Stimulated activated CD4-positive, alpha-beta T cell treated with anti-CD3 and anti-CD28 coated beads, Interleukin-2, amount 100 ng/mL, for 4 hours (primary cell): ENCODE measurements around the gene LNP1.
"Not testable (repeated sequence)": the region's sequence is repeated elsewhere in the genome, so short reads cannot be mapped to it uniquely, and the experiment has no call there.

Source experiments
- DNase-seq: peaks from one replicate; pipeline ENCODE4 v3.0.0-alpha.2; 2020; ENCODE audit warnings: low read depth

The LNP1 gene, protein sequence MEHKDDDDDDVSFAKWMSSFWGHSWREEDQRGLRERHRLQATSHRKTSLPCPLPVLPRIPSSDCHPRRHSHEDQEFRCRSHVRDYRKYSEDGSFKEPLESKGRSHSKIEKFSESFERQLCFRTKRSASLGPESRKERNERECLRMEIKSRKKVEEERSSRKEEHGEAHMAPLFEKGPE

DNA sequence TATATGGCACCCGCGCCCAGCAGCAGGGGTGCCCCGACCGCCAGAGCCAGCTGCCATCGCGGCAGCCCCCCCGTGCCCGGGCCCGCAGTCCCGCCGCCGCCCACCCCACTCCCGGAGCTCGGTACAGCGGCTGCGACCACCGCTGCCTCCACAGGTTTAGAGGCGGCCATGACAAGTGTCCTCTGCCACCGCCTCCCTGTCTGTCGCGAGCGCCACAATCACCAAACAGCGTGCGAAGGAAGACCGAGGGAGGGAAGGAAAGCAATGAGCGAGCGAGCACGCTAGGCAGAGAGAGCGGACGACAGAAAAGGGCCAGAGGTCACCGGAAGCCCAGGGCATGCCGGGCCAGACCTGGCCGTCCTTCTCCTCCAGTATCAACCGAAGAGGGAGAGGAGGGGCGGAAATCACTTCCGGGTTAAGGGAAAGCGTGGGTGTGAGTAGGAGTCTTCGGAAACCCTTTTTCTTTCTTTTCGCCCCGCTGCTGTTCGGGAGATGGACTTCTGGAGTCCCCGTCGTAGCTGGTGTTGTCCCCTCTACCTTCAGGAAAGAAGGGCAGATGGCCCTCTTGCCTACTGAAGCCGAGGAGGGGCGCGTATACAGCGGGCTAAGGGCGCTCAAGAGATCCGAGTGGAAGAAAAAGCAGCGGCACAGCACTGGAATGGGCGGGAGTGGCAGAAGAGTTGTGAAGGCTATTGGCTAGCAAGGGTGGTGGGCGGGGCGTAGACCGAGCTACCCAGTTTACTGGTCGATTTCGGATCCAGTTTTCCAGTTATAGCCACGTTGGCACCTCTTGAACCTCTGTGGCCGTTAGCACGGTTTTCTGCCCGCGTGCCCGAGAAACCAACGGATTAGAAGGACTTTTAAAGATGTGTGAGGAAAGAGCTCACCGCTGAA lies at the start of gene LNP1, which contains the start of gene TOMM70:
Gene LNP1, plus strand, starts transcription at position 760 of the 894 bp plus-strand sequence. CDS start 28,191 bp downstream, outside the sequence.
Gene TOMM70, minus strand, starts transcription at position 310 of the 894 bp plus-strand sequence. Its CDS starts 140 bp downstream, at position 170.
- DNase-seq: peak; percentile 90

DNA sequence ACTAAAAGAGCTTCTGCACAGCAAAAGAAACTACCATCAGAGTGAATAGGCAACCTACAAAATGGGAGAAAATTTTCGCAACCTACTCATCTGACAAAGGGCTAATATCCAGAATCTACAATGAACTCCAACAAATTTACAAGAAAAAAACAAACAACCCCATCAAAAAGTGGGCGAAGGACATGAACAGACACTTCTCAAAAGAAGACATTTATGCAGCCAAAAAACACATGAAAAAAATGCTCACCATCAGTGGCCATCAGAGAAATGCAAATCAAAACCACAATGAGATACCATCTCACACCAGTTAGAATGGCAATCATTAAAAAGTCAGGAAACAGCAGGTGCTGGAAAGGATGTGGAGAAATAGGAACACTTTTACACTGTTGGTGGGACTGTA lies 49.6 kb upstream of the LNP1 start:
- not testable (repeated sequence) for DNase-seq

DNA sequence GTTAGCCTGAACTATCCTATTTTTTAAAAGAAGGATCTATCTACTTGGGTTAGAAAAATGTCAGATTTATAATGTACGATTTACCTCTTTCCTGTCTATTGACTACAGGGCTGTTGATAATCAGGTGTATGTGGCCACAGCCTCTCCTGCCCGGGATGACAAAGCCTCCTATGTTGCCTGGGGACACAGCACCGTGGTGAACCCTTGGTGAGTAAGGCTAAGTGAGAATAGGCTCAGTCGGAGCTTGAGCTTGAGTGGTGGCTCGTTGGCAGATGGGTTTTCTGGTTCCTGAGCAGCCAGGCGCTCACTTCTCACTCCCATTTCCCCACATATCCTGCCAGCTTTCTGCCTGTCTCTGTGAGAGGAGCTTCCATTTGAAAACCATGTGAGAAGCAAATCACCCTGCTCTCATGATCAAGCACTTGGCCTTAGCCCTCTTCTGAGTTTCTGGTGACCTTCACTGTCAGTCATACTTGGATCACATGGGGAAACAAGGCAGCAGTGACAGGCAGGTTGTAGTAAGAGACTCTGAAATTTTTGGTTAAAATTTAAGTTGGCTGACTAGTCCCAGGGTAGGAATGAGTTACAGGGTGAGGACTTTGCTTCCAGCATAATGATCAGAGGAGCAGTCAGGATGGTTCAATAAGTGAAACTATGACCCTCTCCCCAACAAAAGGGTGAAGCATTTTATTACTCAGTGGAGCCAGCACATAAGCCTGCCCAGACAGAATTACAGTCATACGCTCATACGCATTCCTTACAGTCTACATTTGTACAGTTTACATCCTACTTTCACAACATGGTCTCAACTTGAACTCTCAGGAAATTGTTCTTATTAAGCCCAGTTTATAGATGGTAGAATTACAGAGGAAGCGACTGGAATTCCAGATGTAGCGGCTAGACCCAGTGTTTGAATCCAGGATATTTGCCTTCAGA lies 48.8 kb upstream of the LNP1 start:
- DNase-seq: no peak

DNA sequence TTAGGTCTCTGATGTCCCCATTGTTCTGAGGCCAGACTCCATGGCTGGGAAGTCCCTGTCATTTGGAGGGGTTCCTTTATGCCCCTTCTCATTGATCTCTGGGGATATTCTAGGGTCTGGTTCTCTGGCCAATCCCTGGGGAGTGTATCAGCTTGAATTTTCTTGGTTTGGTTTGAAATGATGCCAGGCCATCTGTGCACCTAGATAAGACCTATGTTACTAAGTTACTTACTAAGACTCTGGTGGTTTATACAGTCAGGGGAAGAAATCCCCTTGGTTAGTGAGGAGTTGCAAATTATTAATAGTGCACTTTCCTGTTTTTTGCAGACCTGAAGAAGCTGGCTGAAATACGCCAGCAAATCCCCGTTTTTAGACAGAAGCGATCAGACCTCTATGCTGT lies 46.5 kb upstream of the LNP1 start:
- DNase-seq: no peak

DNA sequence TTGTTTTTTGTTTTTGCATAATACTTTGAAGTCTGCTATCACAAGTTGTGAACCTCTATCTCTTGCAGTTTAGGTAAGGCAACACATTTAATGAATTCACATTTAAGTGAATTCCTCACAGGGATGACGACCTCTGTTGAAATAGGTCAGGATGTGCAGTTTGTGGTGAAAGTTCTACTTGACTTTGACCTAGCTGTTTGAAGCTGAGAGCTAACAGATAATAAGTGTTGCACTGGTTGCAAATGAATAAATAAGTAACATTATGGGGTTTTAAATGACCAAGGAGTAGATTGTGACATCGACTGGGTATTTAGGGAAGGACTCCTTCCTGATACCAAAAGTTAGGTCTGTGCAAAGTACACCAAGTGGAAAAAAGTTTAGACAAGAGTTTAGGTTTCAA lies 42.9 kb upstream of the LNP1 start:
- DNase-seq: no peak

DNA sequence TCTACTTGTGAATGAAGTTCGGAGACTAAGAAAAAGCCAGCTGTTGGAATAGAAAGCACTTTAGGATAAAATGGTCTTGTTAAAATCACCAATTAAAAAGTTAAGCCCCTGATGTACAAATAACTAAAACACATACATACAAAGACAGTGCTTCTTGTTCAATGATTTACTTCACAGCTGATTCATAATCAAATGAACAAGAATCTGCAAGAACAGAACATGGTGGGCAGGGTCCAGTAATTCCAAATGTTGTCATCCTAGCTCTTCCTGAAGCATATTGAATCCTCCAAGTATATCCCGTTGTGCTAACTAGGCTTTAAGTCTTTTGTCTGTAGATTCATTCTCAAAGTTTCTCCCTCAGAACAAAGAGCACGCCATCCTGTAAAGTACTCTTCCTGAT lies 42.3 kb upstream of the LNP1 start:
- no peak for DNase-seq

DNA sequence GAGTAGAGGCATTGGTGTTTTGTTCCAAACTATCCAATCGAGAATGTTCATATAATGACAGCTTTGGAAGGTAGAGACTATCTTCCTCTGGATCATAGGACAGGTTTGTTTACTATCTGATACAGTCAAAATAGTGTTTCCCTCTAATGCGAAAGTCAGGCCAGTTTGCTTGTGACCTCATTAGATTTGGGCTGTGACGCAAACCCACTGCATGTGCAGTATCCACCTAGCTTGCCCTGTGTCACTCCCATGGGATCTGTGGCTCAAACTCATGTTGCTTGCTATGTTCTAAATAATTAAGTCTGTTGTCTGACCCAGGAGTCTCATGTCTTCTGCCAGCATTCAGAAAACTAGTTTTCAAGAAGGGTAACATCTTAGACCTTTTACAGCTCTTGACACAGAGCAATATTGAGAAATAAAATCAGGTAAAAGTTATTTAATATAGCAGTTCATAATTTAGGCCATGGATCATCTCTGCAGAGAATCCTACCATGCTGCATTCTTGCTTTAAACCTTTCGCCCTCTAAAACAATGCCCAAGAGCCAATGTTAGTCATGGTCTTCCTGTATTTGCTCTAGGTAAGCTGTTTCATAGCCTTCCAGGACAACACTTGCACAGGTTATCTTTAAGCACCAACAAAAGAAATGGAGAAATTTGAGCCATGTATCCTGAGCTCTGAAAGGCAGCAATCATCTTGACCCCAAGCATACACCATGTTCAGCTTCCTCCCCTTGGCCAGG lies 40.4 kb upstream of the LNP1 start:
- no peak for DNase-seq

DNA sequence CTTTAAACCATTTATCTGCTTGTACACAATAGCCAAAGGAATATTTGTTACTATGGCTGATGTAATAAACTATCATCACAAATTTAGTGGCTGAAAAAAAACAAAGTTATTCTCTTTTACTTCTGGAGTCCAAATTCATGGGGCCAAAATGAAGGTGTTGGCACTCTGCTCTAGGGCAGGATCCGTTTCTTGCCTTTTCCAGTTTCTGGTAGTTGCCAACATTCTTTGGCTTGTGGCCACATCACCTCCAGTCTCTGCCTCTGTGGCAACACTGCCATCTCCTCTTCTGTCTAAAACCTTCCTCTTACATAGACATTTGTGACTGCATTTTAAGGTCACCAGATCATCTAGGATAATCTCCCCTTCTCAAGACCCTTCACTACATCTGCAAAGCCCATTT lies 39.4 kb upstream of the LNP1 start:
- DNase-seq: no peak

DNA sequence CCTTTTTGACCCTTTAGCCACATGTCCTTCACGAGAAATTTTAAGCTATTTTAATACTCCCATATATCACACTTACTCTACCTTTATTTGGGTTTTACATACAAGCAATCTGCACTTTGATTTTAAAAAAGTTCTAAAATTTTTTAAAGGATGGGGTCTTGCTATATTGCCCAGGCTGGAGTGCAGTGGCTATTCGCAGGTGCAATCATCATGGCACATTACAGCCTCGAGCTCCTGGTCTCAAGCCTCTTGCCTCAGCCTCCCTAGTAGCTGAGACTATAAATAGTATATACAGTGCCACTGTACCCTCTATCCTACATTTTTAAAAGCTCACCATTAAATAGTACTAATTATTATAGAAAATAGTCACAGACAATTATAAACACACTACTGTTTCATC lies 36.9 kb upstream of the LNP1 start:
- DNase-seq: no peak

DNA sequence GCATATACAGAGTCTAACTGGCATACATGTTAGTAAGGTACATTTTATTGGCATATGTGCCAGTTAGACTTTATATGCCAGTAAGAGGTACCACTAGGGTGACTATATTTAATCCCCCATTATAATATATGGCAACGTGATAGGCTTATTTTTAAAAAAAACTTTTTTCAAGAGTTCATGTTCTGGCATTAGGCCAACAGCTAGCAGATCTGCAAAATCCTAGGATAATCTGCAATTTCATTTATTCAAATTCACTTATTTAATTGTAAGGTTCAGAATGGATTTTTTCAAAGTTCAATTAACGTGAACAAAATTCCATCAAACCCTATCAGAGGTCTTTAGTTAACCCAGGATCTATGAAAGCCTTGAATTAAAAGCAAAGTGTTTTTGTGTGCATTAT lies 34.9 kb upstream of the LNP1 start:
- no peak for DNase-seq

DNA sequence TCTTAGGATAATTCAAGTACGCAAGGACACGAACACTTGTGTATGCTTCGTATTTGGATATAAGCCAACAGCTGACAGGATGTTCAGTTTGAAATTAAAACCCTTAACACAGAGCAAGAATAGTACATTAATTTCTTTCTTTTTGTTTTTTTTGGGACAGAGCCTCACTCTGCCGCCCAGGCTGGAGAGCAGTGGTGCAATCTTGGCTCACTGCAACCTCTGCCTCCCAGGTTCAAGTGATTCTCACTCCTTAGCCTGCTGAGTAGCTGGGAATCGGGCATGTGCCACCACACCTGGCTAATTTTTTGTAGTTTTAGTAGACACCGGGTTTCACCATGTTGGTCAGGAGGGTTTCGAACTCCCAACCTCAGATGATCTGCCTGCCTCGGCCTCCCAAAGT lies 32.9 kb upstream of the LNP1 start:
- no peak for DNase-seq

DNA sequence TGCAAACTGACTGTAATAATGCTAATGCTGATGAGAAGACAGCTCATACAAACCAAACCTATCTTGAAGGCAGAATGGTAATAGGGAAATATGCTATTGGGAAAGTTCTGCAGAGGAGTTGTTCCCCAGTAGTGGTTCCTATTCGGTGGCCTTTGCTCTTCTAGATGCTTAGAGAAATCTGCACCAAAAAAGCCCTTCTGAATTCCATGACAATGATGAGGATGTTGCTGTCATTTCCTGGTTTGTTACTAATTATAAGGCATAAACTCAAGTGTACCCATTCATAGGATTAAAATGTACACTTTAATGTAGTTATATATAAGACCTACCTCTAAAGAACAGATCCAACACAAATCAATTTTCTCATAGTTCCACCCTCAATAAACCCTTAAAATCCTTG lies 30.6 kb upstream of the LNP1 start:
- DNase-seq: no peak

DNA sequence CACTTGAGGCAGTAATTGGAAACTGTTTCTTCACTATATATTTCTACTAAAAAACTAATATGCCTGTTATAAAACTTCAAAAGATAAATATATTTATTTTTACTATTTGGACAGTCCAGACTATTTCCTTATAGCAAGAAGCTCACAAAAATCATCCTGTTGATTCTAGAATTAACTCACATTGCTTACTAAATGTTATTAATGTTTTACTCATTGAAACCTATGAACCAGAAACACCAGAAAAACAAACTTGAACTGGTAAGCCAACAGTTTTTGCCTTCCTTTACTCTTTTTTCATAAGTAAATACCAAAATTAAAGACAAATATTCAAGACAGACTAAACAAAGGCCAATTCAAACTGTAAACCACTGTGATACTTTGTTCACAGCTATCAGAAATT lies 26.8 kb upstream of the LNP1 start:
- DNase-seq: no peak

DNA sequence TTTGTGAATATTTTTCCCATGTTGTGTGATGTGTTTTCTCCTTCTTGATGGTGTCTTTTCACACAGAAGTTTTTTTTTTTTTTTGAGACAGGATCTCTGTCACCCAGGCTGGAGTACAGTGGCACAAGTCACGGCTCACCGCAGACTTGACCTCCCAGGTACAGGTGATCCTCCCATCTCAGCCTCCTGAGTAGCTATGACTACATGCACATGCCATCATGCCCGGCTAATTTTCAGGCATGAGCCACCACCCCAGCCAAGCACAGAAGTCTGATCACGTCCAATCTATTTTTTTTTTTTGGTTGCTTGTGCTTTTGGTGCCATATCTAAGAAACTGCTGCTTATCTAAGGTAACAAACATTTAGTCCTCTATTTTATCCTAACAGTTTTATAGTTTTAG lies 25.0 kb upstream of the LNP1 start:
- no peak for DNase-seq

DNA sequence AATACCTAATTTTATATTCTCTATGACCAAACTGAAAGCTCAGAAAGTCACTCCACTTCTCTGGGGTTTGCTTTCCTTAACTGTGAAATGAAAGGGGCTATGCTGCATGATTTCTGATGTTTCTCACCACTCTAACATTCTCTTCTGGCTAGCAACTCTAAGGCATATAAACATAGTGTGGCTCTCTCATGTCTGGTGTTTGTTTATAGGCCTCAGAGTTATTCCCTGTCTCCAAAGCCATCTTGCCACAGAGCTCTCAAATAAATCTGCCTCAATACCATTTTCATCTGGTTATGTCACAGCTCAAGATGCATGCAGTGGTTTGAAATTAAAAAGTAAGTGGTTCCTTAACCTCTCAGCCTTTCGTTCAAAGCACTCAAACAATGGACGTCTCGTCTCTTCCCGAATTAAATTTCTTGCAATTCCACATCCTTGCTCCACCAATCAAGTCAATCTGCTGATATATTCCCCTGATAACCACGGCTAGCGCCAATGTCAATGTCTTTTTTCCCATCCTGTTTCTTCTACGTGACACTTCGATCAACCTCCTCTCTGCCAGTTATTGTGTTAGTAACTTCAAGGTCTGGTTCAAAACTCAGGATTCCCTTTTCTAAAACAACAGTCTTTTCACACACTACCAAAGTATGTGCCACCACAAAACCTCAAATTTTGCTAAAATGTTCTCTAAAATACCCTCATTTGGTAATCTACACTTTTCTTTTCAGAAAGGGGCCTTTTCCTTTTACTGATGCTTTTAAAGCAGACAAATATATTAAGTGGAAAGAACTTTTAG lies 16.4 kb upstream of the LNP1 start:
- DNase-seq: no peak

DNA sequence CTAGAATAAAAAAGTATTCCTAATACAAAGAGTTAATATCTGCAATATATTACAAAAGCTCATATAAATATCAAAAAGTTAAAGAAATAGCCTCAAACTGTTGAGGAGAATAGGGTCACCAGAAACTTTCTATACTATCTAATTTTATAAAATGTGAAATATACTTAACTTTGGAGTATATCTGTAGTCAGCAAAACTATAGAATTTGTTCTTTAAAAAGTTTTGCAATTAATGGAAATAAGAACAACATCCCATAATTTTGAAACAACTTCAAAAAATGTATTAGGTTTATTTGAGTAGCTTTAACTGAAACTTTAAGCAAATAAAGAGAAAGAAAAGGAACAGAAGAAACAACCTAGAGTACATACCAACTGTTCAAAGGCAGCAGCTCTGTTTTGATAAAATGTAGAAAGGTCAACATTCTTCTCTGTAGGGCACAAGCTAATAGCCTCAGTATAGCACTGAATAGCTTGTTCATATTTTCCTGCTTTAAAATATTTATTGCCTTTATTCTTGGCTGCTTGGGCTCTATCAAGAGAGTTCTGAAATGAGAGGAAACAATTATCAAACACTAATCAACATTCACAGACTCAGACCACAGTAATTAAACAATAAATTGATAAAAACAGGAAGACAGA lies 14.8 kb upstream of the LNP1 start:
- DNase-seq: no peak

DNA sequence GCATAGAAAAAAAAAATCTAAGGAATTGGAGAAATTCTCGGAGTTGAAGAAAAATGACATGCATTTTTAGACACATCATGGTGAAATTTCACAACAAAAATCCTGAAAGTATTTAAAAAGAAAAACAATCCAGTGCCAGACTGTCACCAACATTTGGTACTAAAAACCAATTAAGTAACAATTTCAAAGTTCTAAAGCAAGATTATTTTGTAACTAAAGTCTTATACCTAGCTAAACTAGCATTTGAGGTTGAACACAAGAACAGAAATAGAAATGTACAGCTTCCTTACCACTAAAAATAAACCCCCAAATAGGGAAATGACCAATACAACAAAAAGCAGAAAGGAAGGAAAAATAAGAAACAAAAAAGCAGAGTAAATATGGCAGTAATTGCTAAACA lies 12.3 kb upstream of the LNP1 start:
- no peak for DNase-seq

DNA sequence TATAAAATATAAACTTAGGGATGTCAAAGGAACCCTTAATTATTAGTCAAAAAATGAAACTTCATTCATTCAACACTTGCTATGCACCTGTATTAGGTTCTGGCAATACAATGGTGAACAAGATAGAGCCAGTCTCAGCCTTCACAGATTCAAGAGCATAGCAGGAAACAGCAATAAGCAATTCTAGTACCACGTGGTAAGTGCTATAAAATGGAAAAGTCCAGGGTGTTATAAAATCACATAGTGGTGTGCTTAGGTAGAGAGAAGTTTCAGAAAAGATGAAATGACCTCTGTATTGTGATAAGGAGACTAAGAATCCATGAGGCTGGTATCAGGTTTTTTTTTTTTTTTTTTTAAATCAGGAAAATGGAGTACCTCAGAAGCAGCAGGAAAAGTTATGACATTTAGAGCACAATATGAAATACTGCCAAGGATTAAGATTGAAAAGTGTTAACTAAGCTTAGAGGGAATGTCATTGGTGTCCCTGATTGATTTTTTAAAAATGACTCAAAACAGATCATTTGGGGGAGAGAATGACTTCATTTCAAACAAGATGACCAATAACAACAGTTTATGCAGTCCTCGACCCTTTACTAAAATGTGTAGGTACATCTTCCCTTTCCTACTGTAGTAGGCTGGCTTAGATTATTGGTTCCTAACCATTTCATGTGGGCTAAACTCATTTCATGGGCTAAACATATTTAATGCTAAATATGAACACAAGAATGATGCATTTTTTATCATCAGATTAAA lies 5.5 kb upstream of the LNP1 start:
- DNase-seq: no peak

DNA sequence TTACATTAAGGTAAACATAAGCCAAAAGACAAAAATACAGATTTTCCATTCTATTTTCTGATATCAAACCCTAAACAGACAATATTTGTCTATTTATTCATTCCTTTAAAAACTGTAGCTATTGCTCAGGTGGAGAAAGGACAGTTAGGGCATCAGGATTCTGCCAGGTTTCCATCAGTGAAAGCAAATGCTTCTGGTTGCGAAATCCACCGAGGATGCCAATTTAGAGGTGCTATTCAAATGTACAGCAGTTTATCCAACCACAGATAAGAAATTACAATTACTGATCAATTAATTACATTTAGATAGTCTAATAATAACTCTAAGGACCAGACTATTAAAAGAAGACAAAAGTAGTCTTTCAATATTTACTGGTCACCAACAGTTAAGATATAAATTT lies 4.4 kb upstream of the LNP1 start:
- no peak for DNase-seq
